Smooth muscle cell of the brain vasculature (primary cell): ENCODE measurements around the gene FBXO42.
"Not testable (repeated sequence)": the region's sequence is repeated elsewhere in the genome, so short reads cannot be mapped to it uniquely, and the experiment has no call there.

Experiments
- DNase-seq: peaks from one replicate; pipeline ENCODE4 v3.0.0-alpha.2; 2012; ENCODE audit warnings: low read depth, low spot score

FBXO42 gene

GRCh38 chr1:16266411-16267118, 85.7 kb downstream of the FBXO42 start:
- no peak for DNase-seq

GRCh38 chr1:16262067-16262466, 90.2 kb downstream of the FBXO42 start:
- DNase-seq = no peak

GRCh38 chr1:16260814-16261213, 91.5 kb downstream of the FBXO42 start:
- no peak for DNase-seq

- DNase-seq = no peak
Observed at GRCh38 chr1:16258591-16259135, 93.6 kb downstream of the FBXO42 start.

- DNase-seq = no peak
Observed at GRCh38 chr1:16257968-16258367, 94.3 kb downstream of the FBXO42 start.

DNA sequence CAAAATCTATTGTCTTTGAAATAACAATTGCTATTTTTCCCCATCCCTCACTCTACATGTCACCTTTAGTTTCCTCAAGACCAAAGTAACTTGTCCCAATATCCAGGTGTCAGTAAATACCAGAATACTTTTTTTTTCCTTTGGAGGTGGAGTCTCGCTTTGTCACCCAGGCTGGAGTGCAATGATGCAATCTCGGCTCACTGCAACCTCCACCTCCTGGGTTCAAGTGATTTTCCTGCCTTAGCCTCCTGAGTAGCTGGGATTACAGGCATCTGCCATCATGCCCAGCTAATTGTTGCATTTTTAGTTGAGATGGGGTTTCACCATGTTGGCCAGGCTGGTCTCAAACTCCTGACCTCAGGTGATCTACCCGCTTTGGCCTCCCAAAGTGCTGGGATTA, 94.7 kb downstream of the FBXO42 start:
- not testable (repeated sequence) for DNase-seq

- DNase-seq = no peak
Observed at GRCh38 chr1:16256478-16256877, 95.8 kb downstream of the FBXO42 start.

- no peak for DNase-seq
Observed at GRCh38 chr1:16254263-16254928, 97.9 kb downstream of the FBXO42 start.

- no peak for DNase-seq
Observed at GRCh38 chr1:16253332-16253922, 98.9 kb downstream of the FBXO42 start.

- no peak for DNase-seq
Observed at GRCh38 chr1:16252912-16253311, 99.4 kb downstream of the FBXO42 start.

DNA sequence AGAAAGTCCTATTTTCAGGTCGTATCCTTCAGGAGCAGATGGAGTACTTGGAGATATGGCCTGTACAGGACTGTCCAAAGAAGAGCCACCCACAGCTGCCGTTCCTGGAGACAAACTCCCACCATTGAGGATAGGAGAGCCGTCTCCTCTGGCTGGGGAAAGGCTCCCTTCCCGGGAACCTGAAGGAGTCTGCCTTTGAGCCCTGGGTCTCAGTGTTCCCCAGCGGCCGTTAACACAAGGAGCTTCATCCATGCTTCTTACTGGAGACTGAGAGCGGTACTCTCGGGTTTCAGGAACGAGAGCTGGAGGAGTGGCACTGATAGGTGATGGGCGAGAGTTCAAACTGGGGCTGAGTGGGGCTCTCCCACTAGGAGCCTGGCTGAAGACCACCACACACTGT, 100.9 kb downstream of the FBXO42 start:
- no peak for DNase-seq

- no peak for DNase-seq
Observed at GRCh38 chr1:16250524-16251251, 101.6 kb downstream of the FBXO42 start.

- DNase-seq = no peak
Observed at GRCh38 chr1:16249596-16250241, 102.6 kb downstream of the FBXO42 start.

GRCh38 chr1:16248603-16249516, 103.4 kb downstream of the FBXO42 start:
- DNase-seq = no peak

GRCh38 chr1:16248007-16248436, 104.3 kb downstream of the FBXO42 start:
- DNase-seq = no peak

DNA sequence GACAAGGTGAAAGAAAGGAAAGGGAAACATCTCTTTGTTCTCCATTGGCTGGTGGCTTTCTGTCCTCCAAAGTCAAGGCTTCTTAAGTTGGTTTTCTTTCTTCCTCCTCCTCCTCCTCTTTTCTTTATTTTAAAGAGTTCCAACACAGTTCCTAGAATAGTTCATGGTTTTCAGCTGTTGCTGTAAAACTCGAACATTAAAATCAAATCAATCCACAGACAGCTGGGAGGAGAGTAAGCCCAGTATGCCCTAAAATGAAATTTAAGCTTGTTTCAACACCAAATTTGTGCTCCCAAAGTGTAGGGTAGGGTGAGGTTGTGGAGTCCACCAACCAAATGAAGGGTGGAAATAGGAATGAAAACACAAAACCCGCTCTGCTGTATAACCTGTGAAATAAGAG, 104.8 kb downstream of the FBXO42 start:
- no peak for DNase-seq

DNA sequence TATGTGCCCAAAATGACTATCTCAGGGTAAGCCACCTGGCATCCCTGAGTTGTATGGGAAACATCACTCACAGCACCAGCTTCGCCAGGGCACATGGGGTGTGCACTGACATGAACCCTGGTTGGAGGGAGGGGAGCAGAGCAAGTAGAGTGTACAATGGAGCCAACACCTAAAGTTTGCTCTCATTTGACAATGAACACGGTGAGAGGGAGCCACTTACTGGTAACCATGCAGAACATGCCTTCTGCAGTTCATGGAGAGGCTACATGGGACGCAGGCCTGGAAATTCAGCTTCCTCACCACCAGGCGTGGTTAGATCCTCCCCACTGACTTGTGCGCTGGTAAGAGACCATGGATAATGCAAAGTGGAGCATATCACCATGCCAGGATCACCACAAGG, 105.3 kb downstream of the FBXO42 start:
- no peak for DNase-seq

- DNase-seq = not testable (repeated sequence)
Observed at GRCh38 chr1:16246239-16246638, 106.0 kb downstream of the FBXO42 start.

- no peak for DNase-seq
Observed at GRCh38 chr1:16245476-16246196, 106.6 kb downstream of the FBXO42 start.
